HG03342 (cell line): ENCODE results near the gene PLA1A.
"Not testable (repeated sequence)": the region's sequence is repeated elsewhere in the genome, so short reads cannot be mapped to it uniquely, and the experiment has no call there.

ENCODE experiments used
- ATAC-seq: cut with Tn5 transposase; IDR thresholded peaks from one replicate; pipeline ENCODE4 v1.9.1; 2021; ENCODE audit warnings: mild to moderate bottlenecking, moderate library complexity; ENCODE audit not compliant: unreplicated experiment

PLA1A gene

DNA sequence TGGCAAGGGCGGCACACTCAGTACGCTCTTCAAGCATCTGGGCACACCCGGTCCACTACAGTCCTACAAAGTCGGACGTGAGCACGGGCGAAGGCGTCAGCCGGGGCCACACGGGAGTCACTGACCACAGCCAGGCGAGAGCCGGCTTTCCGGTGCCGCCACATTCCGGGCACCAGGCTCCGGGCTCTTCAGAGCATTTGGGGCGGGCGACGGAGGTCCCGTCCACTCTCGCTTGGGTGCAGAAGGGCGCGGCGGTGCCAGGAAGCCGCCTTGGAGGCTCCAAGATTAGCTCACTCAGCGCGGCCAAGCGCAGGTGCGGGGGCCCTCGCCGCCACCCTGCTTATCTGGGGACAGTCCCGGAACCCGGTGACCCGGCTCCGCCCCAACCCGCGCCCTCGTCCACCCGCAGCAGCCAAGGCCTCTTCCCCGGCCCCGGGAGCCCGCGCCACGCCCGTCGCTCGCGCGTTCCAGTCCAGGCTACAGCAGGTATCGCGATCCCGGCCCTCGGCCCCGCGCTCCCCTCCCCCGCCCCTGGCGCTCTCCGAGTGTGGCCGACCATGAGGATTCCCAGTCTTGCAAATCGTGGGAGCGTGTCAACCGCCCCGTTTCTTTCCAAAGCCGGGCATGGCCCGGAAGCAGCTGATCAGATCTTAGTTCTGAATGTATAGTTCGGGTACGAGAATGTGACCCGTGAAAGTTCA lies 18.2 kb upstream of the PLA1A start, which contains the start of gene ADPRH:
Gene ADPRH (plus strand): TSS at position 127 of the 701 bp plus-strand sequence. CDS start 2,678 bp downstream, outside the sequence.
- ATAC-seq, result peak; percentile 54

DNA sequence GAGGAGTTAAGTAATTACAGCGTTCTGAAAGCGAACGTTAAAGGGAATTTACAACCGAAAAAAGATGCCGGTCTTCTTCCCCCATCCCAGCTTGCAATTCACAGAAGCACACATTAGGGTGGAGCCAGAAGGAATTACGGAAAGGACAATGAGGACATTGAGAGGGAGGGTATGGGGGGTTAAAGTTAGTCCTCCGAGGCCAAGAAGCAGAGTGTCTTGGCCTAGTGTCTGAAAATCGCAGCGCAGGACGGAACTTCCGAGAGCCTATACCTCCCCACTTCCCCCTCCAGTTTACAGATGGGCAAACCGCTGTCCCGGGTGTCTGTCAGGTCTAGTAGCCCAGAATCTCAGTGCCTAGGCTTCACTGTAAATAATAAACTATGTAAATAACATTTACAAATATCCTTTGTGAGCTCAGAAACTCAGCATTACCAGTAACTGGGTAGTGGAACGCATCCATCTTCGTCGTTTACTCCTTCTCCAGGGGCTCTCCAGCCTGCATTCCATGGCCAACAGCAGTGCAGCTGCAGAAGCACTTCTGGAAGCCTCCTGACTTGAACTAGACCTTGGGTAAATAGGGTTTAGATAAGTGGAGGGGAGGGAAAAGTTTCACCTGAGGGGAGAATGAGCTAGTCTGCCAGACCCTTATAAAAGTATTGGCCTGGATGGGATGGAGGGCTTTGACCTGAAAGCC lies 17.5 kb upstream of the PLA1A start:
- ATAC-seq, result peak; percentile 67

DNA sequence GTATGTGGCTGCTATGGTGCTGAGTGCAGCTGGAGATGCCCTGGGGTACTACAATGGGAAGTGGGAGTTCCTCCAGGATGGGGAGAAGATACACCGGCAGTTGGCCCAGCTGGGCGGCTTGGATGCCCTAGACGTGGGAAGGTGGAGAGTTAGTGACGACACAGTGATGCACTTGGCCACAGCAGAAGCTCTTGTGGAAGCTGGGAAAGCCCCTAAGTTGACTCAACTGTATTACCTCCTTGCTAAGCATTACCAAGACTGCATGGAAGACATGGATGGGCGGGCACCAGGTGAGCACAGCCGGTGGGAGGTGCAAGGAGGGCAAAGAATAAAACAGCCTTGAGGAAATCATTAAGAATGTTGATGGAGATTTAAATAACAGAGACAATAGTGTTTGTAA lies 15.5 kb upstream of the PLA1A start:
- ATAC-seq, result no peak

DNA sequence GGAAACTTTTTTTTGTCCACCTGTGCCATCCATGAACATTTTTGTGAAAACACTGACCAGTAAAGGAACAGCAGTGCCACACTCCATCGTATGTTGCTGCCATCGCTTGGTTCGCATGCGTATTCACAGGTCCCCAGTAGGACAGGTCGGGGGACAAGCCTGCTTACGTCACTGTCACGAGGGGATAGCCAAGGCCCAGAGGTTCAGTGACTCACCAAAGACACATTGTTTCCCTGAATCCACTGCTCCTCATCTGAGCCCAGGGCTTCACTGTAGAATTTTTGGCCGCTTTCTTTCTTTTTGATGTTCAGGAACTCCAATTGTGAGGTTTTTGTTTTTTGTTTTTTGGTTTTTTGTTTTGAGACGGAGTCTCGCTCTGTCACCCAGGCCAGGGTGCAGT lies 12.5 kb upstream of the PLA1A start:
- ATAC-seq, result no peak

DNA sequence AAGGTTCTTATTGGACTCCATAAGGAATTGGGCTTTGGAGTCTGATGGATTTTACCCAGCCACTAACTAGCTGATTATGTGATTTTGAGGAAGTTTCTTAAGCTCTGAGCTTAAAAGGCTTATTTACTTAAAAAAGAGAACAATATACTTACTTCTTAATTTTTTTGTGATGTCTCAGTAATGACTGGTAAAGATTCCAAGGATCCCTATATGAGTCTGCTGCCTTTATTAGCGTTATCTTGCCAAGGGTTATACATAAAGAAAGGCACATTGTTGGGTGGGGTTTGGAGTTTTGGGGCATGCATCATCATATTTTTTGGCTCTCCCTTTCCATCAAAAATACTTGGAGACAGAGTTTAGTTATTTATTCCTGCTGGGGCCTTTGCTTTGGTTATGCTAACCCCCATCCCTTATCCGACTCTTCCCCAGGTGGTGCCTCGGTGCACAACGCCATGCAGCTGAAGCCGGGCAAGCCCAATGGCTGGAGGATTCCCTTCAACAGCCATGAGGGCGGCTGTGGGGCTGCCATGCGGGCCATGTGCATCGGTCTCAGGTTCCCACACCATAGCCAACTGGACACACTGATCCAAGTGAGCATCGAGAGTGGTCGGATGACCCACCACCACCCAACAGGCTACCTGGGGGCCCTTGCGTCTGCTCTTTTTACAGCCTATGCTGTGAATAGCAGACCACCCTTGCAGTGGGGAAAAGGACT lies 11.7 kb upstream of the PLA1A start:
- ATAC-seq, result no peak

DNA sequence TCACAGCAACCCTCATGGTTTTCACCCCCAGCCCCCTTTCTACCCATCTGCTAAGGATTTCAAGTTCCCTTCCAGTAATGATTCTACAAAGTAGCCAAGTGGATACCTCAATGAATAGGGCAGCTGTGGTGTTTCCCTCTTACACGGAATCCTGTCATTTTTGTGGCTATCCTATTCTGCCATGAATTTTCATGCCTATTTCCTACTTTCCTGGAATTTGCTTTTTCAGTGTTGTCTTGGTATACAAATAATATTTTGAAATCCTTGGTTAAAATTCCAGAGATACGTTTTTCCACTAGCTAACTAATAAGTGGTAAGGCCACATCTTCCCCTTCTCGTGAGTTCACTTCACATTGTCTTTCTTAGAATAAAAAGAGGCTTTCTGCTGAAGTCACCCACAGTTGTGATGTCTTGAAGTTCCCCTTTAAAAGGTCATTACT lies 10.9 kb upstream of the PLA1A start:
- ATAC-seq, result no peak

DNA sequence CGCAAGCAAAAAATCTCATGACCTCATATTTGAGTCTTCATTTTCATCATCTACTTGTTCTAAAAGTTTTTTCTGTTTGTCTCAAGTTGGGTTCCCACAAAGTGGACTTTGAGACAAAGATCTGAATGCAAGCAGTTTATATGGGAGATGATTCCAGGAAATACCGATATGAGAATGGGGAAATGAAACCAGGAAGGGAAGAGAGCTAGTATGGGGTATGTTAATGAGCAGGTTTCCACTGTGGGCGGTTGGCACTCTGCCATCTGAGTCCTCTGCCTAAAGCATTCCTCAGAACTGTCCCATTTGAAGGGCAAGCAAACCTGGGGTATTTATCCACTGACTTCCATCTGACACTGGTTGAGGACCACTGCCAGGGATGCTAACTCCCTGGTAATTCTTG lies 9.6 kb upstream of the PLA1A start:
- no peak for ATAC-seq

DNA sequence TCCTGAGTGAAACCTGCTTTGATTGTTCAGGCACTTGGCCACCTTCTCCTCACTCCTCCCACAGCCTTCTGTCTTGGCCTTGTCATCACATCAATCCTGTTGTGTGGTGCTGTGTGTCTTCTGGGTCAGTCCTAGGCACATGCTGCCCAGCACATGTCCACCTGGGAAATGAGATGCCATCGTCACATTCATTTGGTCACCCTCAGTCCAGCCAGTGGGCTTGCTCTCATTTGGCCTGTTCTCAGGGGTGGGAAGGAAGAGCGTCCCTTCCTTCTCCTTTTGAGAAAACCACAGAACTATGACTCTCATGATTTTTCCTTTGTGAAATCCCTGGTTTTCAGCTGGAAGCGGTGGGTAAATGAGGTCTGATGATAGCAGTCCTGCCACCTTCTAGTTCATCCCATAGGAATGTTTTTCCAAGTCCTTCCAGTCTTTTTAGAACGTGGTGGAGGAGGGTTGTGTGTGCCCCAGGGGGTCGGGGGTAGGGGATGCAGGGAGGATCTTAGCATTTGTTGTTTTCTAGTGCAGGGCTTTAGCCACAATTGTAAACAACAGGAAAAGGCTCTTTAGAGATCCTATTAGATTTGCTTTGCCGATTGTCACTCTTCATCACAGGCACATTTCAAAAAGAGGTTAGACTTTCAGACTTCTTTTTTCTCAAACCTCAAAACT lies 8.4 kb upstream of the PLA1A start:
- no peak for ATAC-seq

DNA sequence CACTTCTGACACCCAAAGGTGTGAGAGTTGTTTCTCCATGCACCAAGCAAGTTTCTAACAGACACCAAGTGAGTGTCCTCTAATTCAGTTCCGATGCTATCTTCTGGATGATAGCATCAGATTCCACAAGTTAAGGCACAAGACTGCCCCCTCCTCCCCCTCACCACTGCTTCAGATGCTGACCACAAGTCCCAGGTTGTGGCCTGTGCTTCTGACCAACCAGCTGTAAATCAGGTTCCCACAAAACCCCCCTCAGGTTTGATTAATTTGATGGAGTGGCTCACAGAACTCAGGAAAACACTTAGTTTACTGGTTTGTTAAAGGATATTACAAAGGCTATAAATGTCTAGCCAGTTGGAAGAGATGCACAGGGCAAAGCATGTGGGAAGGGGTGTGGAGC lies 7.0 kb upstream of the PLA1A start:
- no peak for ATAC-seq

DNA sequence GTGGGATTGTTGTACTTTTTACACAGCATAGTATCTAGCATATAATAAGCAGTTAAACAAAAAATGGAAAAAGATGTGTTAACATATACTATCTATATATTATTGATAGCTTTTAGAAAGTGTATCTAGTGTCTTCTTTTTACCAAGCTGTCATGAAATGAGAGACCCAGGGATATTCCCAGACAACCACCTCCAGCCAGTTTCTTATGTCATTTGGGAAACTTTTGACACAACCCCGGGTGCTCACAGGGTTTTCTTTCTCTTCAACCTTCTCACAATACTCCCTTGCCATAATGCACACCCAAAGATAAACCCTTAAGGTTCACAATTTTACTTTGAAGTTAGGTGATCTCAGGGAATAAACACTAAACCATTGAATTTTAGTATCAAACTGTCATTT lies 4.8 kb upstream of the PLA1A start:
- no peak for ATAC-seq

DNA sequence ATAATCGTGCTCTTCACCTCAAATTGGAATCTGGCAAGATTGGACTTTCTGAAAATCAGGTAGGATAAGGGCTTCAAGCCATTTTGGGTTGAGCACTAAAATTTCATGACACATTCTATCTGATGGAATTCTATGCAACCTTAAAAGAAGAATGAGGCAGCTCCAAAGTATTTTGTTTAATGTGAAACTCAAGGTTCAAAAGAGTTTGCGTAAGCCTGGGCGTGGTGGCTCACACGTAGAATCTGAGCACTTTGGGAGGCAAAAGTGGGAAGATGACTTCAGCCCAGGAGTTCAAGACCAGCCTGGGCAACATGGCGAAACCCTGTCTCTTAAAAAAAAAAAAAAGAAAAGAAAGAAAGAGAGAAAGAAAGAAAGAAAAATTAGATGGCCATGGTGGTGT lies 3.6 kb upstream of the PLA1A start:
- no peak for ATAC-seq

DNA sequence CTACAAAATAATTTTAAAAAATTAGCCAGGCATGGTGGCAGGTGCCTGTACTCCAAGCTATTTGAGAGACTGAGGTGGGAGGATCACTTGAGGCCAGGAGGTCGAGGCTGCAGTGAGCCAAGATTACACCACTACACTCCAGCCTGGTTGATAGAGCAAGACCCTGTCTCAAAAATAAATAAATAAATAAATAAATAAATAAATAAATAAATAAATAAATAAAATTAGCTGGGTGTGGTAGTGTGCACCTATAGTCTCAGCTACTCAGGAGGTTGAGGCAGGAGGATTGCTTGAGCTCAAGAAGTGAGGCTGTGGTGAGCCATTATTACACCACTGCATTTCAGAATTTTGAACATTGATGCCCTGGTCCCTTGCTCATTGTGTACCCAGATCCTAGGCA lies 2.8 kb upstream of the PLA1A start:
- not testable (repeated sequence) for ATAC-seq

DNA sequence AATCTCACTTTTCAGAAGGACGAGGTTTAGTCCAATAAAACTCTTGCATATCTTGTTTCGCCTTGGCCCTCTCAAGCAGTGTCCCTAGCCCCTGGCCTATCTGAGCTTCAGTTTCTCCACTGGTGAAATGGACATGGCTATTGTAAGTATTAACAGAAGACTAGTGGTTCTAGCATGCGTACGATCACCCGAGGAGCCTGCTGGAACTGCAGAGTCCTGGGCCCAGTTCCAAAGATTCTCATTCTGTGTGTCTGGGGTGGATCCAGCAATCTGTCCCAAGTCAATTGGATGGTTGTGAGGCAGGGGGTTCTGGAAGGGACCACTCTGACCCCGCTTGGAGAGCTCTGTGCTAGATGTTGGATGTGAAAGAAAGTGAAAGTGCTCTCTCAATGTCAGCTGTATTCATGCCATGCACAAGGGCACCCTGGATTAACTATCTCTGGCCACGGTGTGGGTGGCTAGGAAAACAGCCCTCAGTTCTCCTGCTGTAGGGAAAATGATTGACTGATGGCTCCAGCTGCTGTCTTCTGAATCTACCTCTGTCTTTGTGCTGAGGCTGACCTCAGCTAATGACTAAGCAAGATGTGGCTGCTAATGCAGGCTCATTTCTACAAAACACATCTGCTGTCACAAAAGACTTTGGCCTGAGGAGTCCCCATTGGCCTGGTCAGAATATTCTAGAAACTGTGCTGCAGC lies 1.9 kb upstream of the PLA1A start:
- ATAC-seq, result no peak

DNA sequence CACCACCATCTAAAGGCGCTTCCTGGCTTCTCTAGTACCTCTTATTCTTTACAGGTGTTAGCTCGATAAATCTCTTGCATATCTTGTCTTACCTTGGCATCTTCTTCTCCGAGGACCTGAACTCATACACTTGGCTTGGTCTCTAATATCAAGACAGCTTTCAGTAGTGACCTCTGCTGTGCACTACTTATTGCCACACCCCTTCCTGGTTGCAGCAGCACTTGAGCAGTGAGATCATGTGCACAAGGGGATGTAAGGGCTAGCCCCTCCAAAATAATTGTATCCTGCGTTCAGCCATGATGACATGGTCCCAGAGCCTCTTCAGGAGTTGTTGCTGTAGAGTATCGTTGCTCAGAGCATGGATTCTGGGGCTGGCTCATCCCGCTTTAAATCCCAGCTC lies 1.3 kb upstream of the PLA1A start:
- ATAC-seq, result no peak

DNA sequence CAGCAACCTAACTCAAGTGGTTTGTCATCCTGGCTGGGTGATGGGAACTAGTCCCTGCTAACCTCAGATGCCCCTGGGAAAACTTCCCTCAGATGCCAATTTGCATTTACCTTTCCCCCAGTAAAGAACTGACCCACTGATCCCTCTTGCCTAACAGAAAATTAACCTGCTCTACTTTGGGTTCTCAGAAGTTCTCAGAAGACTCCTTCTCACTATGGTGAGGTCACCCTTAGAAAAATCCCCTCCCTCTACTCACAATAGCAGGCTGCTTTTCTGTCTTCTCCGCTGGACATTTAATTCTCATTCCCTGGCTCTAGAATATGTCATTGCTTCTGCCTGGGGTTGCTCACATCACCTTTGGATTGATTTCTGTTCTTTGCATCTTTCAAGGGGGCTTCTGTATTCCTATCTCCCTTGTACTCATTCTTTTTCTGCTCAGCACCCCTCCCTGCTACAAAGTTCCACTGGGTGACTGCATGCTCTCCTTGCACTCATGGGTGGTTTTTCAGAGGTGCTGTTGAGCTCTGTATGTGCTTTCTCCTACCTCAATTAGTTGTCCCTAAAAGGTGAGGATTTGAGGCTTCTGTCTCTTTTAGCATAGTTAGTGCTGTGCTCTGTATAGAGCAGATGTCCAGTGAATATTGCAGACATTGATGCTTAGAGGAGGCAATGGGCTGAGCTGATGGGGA lies 869 bp downstream of the PLA1A start:
- ATAC-seq, result peak; percentile 45

DNA sequence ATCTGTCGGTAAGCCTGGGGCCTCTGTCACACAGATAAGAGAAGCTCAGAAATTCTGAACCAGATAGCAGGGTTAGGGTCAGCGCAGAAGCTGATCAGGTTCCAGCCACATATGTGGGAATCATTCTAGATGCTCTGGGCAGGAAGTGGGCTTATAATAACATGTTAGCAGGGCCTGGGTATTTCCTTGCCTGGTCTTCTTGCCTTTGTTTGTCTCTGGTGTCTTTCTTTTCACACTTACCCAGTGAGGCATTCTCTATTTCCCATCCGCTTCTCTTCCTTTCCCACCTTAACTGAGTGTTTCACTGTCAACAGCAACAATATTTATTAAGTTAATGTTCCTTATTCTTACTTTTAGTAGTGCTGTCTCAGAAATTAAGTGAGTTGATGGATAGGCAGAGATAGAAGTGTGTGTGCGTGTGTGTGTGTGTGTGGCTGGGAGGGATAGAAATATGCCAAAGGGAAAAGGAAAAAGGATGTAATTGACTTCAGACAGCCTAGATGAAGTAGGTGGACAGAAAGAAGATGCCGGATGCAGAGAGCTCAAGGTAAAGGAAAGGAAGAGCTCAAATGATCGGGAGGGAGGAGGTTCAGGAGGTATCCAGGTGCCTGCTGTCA lies 2.0 kb downstream of the PLA1A start:
- ATAC-seq, result no peak

DNA sequence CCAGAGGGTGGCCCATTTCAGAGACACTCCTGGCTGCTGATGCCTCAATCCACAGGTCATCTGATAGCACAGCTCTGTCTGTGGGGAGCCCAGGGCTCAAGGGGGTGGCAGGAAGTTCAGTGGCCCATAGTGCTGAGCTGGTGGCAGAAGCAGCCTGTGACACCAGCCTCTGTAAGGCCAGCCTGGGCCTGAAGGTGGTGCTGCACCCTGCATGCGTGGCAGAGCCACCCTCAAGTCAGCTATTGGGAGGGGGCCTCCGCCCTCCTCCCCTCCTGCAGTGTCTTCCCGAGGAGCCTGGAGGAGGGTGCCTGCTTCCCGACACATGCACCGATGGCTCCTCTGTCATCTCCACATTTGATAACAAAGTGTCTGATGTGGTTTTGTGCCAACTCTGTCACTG lies 3.0 kb downstream of the PLA1A start:
- peak; percentile 61 for ATAC-seq

DNA sequence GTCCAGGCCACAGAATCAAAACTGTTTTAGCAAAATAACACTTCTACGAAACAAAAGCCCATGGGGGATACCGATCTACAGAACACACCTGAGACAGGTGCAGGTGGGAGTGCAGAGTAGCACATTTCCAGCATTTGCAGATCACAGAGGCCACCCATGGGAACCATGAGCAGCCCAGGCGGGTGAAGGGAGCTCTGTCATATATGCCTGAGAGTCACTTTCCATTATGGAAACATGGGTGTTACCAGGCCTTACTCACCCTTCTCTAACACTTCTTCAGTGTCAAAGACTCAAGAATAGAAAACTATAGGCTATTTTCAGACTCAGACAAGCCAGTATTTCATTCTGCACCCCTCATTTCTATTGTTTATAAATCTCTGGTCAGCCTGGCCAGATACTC lies 3.5 kb downstream of the PLA1A start:
- no peak for ATAC-seq

DNA sequence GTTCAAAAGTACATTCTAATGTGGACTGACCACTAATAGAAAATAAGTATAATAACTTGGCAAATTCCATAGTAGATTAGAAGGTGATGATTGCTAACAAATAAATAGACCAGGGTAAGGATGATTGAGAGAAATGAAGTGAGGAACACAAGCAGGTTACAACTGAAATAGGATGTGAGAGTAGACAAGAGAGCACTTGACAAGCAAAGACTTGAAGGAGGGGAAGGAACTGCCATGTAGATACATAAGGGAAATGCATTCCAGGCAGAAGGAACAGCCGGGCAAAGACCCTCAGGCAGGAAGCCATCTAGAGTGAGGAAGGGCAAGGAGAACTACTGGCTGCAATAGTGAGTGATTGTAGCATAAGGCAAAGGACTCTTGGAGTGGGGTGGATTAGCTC lies 5.0 kb downstream of the PLA1A start:
- ATAC-seq, result no peak

DNA sequence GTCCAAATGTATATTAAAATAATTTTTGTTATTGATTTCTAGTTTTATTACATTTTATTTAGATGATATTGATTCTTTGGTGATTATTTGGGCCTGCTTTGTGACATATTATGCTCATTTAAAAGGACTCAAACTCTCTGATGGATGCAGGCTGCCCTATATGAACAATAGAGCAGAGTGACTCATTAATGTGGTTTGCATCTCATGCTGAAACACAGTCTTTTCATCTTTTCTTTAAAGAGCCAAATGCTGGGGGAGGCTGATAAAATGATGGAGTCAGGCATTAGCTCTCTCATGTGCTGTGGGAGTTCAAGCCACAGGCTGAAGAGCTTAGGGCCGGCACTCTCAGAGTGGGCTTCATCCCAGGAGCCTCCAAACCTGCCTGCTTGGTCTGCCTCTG lies 7.2 kb downstream of the PLA1A start:
- no peak for ATAC-seq
